HG02610 (cell line): ENCODE data around the gene NAV2.

ENCODE experiments used
- ATAC-seq: cut with Tn5 transposase; IDR thresholded peaks from one replicate; pipeline ENCODE4 v1.9.1; 2021; ENCODE audit warnings: mild to moderate bottlenecking, moderate library complexity; ENCODE audit not compliant: unreplicated experiment

NAV2 gene

DNA sequence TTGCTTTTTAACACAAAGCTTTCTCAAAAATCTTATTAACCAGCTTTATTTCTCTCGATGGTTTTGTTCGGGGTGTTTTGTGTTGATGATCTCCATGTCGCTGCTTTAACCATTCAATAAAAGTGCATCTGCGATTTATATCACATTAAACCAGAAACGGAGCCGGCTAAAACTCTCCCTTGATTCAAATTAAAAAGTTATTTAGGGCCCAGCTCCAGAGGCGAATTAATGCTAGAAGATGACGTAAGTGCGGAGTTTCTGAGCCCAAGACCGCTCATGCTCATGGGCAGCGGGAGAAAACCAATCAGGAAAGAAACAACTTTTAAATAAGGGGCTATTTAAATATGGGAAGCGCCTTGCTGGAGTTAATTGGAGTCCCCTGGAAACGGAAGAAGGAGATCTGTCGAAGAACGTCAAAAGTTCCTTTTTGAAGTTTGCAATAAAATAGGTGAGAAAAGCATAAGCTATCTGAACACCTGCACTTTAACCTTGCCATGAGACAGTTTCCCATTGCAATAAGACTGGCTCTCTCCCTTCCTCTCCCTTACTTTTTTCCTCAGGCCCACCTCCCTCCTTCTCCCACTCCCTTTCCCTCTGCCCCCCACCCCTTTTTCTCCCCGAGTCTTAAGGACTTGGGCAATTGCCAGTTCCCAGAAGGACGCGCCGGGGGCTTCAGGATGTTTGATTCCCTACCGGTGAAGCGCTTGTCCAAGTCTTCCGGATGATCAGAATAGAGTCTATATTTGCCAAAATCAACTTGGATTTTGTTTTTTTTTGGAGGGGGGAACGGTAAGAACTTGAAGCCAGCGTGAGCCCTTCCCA, 449.5 kb downstream of the NAV2 start:
- ATAC-seq: no peak

DNA sequence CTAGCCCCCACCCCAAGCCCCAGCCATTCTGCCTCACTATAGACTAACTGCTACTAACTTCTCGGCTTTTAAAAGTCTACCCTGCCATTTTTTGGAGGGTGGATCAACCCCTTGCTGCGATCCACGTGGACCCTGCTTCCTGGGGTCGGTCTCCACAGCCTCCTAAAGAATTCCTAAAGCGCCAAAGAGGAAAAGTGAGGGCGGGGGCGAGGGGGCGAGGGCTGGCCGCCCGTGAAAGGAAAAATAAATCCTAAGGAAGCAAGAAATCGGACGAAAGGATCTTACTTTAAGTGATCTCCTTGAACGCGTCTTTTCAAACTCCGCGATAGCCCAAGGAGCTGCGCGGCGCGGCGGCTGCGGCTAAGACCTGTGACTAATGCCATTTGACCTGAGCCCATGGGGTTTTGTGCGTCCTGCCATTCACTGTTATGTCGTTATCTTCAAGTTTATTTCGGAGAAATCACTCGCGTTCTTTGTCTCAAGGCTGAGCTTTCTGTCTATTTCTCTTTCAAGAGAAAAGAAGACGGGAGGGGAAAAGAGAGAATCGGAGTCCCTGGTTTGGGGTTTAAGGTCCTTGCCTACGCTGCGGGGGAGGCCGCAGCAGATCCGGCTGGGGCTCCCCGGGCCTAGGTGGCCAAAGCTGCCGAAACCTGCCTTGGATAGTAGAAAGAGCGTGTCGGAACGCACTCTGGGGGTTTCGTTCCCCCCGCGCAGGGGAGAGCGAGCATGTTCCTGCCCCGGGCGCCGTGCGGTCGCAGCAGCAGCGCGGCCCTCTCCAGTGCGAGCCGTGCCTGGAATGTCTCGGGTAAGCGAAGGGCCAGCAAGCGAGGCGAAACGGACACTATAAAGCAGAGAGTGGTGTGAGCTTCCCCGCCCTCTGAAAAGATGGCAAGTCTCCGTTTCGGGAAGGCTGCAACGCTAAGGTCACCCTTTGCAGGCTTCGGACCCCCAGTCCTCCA, 450.5 kb downstream of the NAV2 start:
- ATAC-seq: no peak

DNA sequence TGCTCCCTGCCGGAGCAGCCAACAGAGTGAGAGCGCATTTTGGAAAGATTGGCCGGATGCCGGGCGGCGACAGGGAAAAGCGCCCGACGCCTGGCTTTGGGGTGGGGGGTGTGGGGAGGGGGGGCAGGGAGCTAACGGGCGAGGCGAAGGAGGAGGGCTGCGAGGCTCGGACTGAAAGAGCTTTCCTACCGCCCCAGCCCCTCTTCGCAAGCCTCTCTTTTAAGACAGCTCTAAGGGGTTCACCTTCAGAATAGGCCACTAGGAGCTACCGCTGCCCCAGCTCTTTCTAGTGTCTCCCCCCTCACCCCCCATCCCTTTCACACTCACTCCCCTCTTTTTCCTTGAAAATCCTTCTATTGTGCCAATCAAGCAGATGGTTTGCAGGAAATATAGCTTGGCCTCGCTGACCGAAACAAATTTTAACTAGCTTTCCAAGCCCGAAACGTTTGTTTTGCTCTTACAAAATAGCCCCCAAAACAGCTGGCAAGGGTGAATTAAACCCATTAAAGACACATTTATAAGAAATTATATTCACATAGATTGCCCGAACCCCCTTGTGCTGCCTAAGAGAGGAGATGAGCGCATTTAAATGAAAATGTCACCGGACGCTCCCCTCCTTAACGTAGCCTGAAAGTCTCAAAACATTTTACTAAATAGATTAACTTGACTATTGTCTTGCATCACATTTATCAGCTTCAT, 451.3 kb downstream of the NAV2 start:
- no peak for ATAC-seq
